ENCODE measurements around the gene CELSR1. TPM values are rescaled to one million over a fixed set of nuclear protein-coding genes. Genes with fewer than 3 reads are reported as not detected.
A peak's percentile ranks its signal among the peaks of the same experiment; 100 is the strongest.

CELSR1 gene
- total RNA-seq, 2 experiments from 2014 or later, result 1.0 to 1.1 TPM

GRCh38 chr22:46549563-46549840 lies 12.1 kb upstream of the CELSR1 start:
- Histone ChIP-seq H3K27me3 (ENCODE audit: control insufficient read depth in 1 of 2, insufficient read depth in 2 of 2, low read length in 2 of 2) (peaks cover 4 to 16% of the 10 kb centered on the region in 2 experiments), H3K27ac (ENCODE audit: low read depth in 1 of 2, low read length in 2 of 2) (no peak overlapping the region), H3K4me1 (ENCODE audit: insufficient read depth, low read length) (no peaks in the 10 kb centered on the region), H3K9me3 (ENCODE audit: control insufficient read depth in 1 of 2, insufficient read depth in 1 of 2, low read length in 2 of 2) (peaks cover 0 to 11% of the 10 kb centered on the region in 2 experiments), H3K36me3 (ENCODE audit: insufficient read depth, low read length) (no peaks in the 10 kb centered on the region), H3K4me3 (ENCODE audit: low read length) (no peak overlapping the region)
- no peak for TF ChIP-seq CTCF (IDR thresholded peaks at IDR 0.05)
- DNase-seq, result no peak
- intact Hi-C loops (cut with DNase I, micrococcal nuclease), result loop anchor here in 1 of 2 experiments (10.0 kb wide), 1 partner anchor 545 kb away; no protein-coding TSS in a partner anchor
- Mint-ChIP-seq H3K27ac (no peak overlapping the region), H3K4me3 (no peak overlapping the region), H3K27me3 (peaks cover 10% of the 10 kb centered on the region), H3K9me3 (no peaks in the 10 kb centered on the region), H3K36me3 (ENCODE audit: low read depth) (no peaks in the 10 kb centered on the region), H3K4me1 (ENCODE audit: low read depth) (no peaks in the 10 kb centered on the region)
- POLR2A ChIA-PET, result no interaction called here
- no peak for ATAC-seq (ENCODE audit: poor library complexity)
- CTCF ChIA-PET, result no interaction called here

- no peak for ATAC-seq (ENCODE audit: poor library complexity)
- no peak for TF ChIP-seq CTCF (IDR thresholded peaks at IDR 0.05)
- intact Hi-C loops (cut with DNase I, micrococcal nuclease), result loop anchor here in 1 of 2 experiments (10.0 kb wide), 1 partner anchor 543 kb away; no protein-coding TSS in a partner anchor
- DNase-seq, result peak in 2 of 14 experiments; percentile 31 to 67
- no peaks in the 10 kb centered on the region for H3K4me1 ChIP-seq (ENCODE audit: insufficient read depth, low read length)
- peaks cover 4 to 14% of the 10 kb centered on the region in 2 experiments for H3K27me3 ChIP-seq (ENCODE audit: control insufficient read depth in 1 of 2, insufficient read depth in 2 of 2, low read length in 2 of 2)
- Mint-ChIP-seq H3K9me3 (no peaks in the 10 kb centered on the region), H3K27ac (no peak overlapping the region), H3K4me1 (ENCODE audit: low read depth) (no peaks in the 10 kb centered on the region), H3K27me3 (peaks cover 6% of the 10 kb centered on the region), H3K36me3 (ENCODE audit: low read depth) (no peaks in the 10 kb centered on the region), H3K4me3 (no peak overlapping the region)
- H3K27ac ChIP-seq (ENCODE audit: low read depth in 1 of 2, low read length in 2 of 2), result no peak overlapping the region
- H3K9me3 ChIP-seq (ENCODE audit: control insufficient read depth in 1 of 2, insufficient read depth in 1 of 2, low read length in 2 of 2), result peaks cover 0 to 9% of the 10 kb centered on the region in 2 experiments
- no peaks in the 10 kb centered on the region for H3K36me3 ChIP-seq (ENCODE audit: insufficient read depth, low read length)
- no peak overlapping the region for H3K4me3 ChIP-seq (ENCODE audit: low read length)
- ChIA-PET POLR2A (no interaction called here), CTCF (no interaction called here)
Observed at GRCh38 chr22:46547883-46548244, 10.4 kb upstream of the CELSR1 start.

GRCh38 chr22:46547179-46547882 lies 9.9 kb upstream of the CELSR1 start:
- H3K27me3 Mint-ChIP-seq, result peaks cover 9% of the 10 kb centered on the region
- no peaks in the 10 kb centered on the region for H3K9me3 Mint-ChIP-seq
- no peak overlapping the region for H3K4me3 Mint-ChIP-seq
- no peaks in the 10 kb centered on the region for H3K4me1 Mint-ChIP-seq (ENCODE audit: low read depth)
- H3K27ac Mint-ChIP-seq, result no peak overlapping the region
- Histone ChIP-seq H3K4me1 (ENCODE audit: insufficient read depth, low read length) (no peaks in the 10 kb centered on the region), H3K4me3 (ENCODE audit: low read length) (no peak overlapping the region), H3K27me3 (ENCODE audit: control insufficient read depth in 1 of 2, insufficient read depth in 2 of 2, low read length in 2 of 2) (peaks cover 4 to 10% of the 10 kb centered on the region in 2 experiments), H3K27ac (ENCODE audit: low read depth in 1 of 2, low read length in 2 of 2) (no peak overlapping the region), H3K9me3 (ENCODE audit: control insufficient read depth in 1 of 2, insufficient read depth in 1 of 2, low read length in 2 of 2) (peaks cover 0 to 5% of the 10 kb centered on the region in 2 experiments), H3K36me3 (ENCODE audit: insufficient read depth, low read length) (no peaks in the 10 kb centered on the region)
- DNase-seq (no peak), ATAC-seq (ENCODE audit: poor library complexity) (no peak)
- POLR2A ChIA-PET, result no interaction called here
- intact Hi-C loops (cut with DNase I, micrococcal nuclease), result loop anchor here in 1 of 2 experiments (10.0 kb wide), 1 partner anchor 543 kb away; no protein-coding TSS in a partner anchor
- TF ChIP-seq CTCF (IDR thresholded peaks at IDR 0.05), result no peak
- CTCF ChIA-PET, result no interaction called here
- H3K36me3 Mint-ChIP-seq (ENCODE audit: low read depth), result no peaks in the 10 kb centered on the region

All from CD4-positive, alpha-beta T cell (primary cell).